ENCODE measurements around the gene ATP10B. TPM values are rescaled to one million over a fixed set of nuclear protein-coding genes. Genes with fewer than 3 reads are reported as not detected.

Gene ATP10B
- total RNA-seq, 2 experiments from 2014 or later = not detected

GRCh38 chr5:160657068-160657507 lies 194.9 kb downstream of the ATP10B start:
- Histone ChIP-seq H3K27me3 (ENCODE audit: control insufficient read depth in 1 of 2, insufficient read depth in 2 of 2, low read length in 2 of 2) (peaks cover 3 to 4% of the 10 kb centered on the region in 2 experiments), H3K36me3 (ENCODE audit: insufficient read depth, low read length) (no peaks in the 10 kb centered on the region), H3K4me1 (ENCODE audit: insufficient read depth, low read length) (no peaks in the 10 kb centered on the region), H3K27ac (ENCODE audit: low read depth in 1 of 2, low read length in 2 of 2) (no peak overlapping the region), H3K9me3 (ENCODE audit: control insufficient read depth in 1 of 2, insufficient read depth in 1 of 2, low read length in 2 of 2) (no peaks in the 10 kb centered on the region), H3K4me3 (ENCODE audit: low read length) (no peak overlapping the region)
- DNase-seq = no peak
- ATAC-seq (ENCODE audit: poor library complexity) = no peak
- intact Hi-C loops (cut with DNase I, micrococcal nuclease) = no loop called here
- H3K4me3 Mint-ChIP-seq = no peak overlapping the region
- no peaks in the 10 kb centered on the region for H3K36me3 Mint-ChIP-seq (ENCODE audit: low read depth)
- peaks cover 8% of the 10 kb centered on the region for H3K27me3 Mint-ChIP-seq
- no peaks in the 10 kb centered on the region for H3K4me1 Mint-ChIP-seq (ENCODE audit: low read depth)
- no peak overlapping the region for H3K27ac Mint-ChIP-seq
- POLR2A ChIA-PET = no interaction called here
- CTCF ChIA-PET = no interaction called here
- H3K9me3 Mint-ChIP-seq = no peaks in the 10 kb centered on the region
- TF ChIP-seq CTCF (IDR thresholded peaks at IDR 0.05) = no peak

- H3K27ac Mint-ChIP-seq = no peak overlapping the region
- Histone ChIP-seq H3K9me3 (ENCODE audit: control insufficient read depth in 1 of 2, insufficient read depth in 1 of 2, low read length in 2 of 2) (no peaks in the 10 kb centered on the region), H3K27me3 (ENCODE audit: control insufficient read depth in 1 of 2, insufficient read depth in 2 of 2, low read length in 2 of 2) (peaks cover 3 to 4% of the 10 kb centered on the region in 2 experiments), H3K36me3 (ENCODE audit: insufficient read depth, low read length) (no peaks in the 10 kb centered on the region), H3K4me3 (ENCODE audit: low read length) (no peak overlapping the region), H3K4me1 (ENCODE audit: insufficient read depth, low read length) (no peaks in the 10 kb centered on the region), H3K27ac (ENCODE audit: low read depth in 1 of 2, low read length in 2 of 2) (no peak overlapping the region)
- no peak for ATAC-seq (ENCODE audit: poor library complexity)
- CTCF ChIA-PET = no interaction called here
- no peaks in the 10 kb centered on the region for H3K4me1 Mint-ChIP-seq (ENCODE audit: low read depth)
- no peaks in the 10 kb centered on the region for H3K9me3 Mint-ChIP-seq
- TF ChIP-seq CTCF (IDR thresholded peaks at IDR 0.05) = no peak
- POLR2A ChIA-PET = no interaction called here
- intact Hi-C loops (cut with DNase I, micrococcal nuclease) = no loop called here
- no peak overlapping the region for H3K4me3 Mint-ChIP-seq
- DNase-seq = no peak
- H3K27me3 Mint-ChIP-seq = peaks cover 8% of the 10 kb centered on the region
- H3K36me3 Mint-ChIP-seq (ENCODE audit: low read depth) = no peaks in the 10 kb centered on the region
These were observed 196.3 kb downstream of the ATP10B start for GRCh38 chr5:160655717-160656116.

- Mint-ChIP-seq H3K4me1 (ENCODE audit: low read depth) (no peaks in the 10 kb centered on the region), H3K27me3 (peaks cover 5% of the 10 kb centered on the region), H3K27ac (no peak overlapping the region), H3K4me3 (no peak overlapping the region), H3K36me3 (ENCODE audit: low read depth) (no peaks in the 10 kb centered on the region), H3K9me3 (no peaks in the 10 kb centered on the region)
- ChIA-PET POLR2A (interaction anchor here (0.8 kb wide), 1 partner anchor 26 kb away, joined by 4 read pairs; no protein-coding TSS in a partner anchor), CTCF (no interaction called here)
- ATAC-seq (ENCODE audit: poor library complexity) = no peak
- Histone ChIP-seq H3K9me3 (ENCODE audit: control insufficient read depth in 1 of 2, insufficient read depth in 1 of 2, low read length in 2 of 2) (no peaks in the 10 kb centered on the region), H3K27ac (ENCODE audit: low read depth in 1 of 2, low read length in 2 of 2) (no peak overlapping the region), H3K4me1 (ENCODE audit: insufficient read depth, low read length) (no peaks in the 10 kb centered on the region), H3K36me3 (ENCODE audit: insufficient read depth, low read length) (no peaks in the 10 kb centered on the region), H3K27me3 (ENCODE audit: control insufficient read depth in 1 of 2, insufficient read depth in 2 of 2, low read length in 2 of 2) (no peaks in the 10 kb centered on the region), H3K4me3 (ENCODE audit: low read length) (no peak overlapping the region)
- intact Hi-C loops (cut with DNase I, micrococcal nuclease) = no loop called here
- TF ChIP-seq CTCF (IDR thresholded peaks at IDR 0.05) = no peak
- DNase-seq = no peak
These were observed 200.0 kb downstream of the ATP10B start for GRCh38 chr5:160651692-160652645.
